Astrocyte (in vitro differentiated cells and primary cell): ENCODE results near the gene PRKAG2. TPM values are rescaled to one million over a fixed set of nuclear protein-coding genes. Genes with fewer than 3 reads are reported as not detected.

Source experiments
- DNase-seq: peaks from one replicate; pipeline ENCODE4 v3.0.0-alpha.2; 2010; ENCODE audit warnings: low read depth
- FAIRE-seq: peaks from 2 replicates; lab custom pipeline; 2011; peaks lifted over from hg19 to GRCh38; lab: Jason Lieb, UNC
- H2AFZ ChIP-seq: 2 replicates; pipeline ENCODE4 v1.6.0; 2012; ENCODE audit warnings: low read depth, low read length, inconsistent platforms
- H3K27ac ChIP-seq: 2 replicates; pipeline ENCODE4 v1.5.1; 2011; ENCODE audit warnings: low read depth, low read length, inconsistent platforms
- H3K27me3 ChIP-seq: 2 replicates; pipeline ENCODE4 v1.6.0; 2011; ENCODE audit warnings: low read length, inconsistent platforms; ENCODE audit not compliant: insufficient read depth
- H3K36me3 ChIP-seq: 2 replicates; pipeline ENCODE4 v1.5.1; 2011; ENCODE audit warnings: low read length, inconsistent platforms; ENCODE audit not compliant: insufficient read depth
- H3K4me1 ChIP-seq: 2 replicates; pipeline ENCODE4 v1.5.1; 2011; ENCODE audit warnings: low read length, inconsistent platforms; ENCODE audit not compliant: insufficient read depth
- H3K4me2 ChIP-seq: 2 replicates; pipeline ENCODE4 v1.6.0; 2012; ENCODE audit warnings: low read length, inconsistent platforms
- H3K4me3 ChIP-seq: 2 replicates; pipeline ENCODE4 v1.5.1; 2011; ENCODE audit warnings: low read depth, mild to moderate bottlenecking, low read length, inconsistent platforms; ENCODE audit not compliant: insufficient read depth
- H3K79me2 ChIP-seq: 2 replicates; pipeline ENCODE4 v1.6.0; 2012; ENCODE audit warnings: mild to moderate bottlenecking, low read length, inconsistent platforms; ENCODE audit not compliant: insufficient read depth
- H3K9ac ChIP-seq: 2 replicates; pipeline ENCODE4 v1.6.0; 2012; ENCODE audit warnings: mild to moderate bottlenecking, low read length, inconsistent platforms
- H3K9me3 ChIP-seq: 2 replicates; pipeline ENCODE4 v1.5.1; 2012; ENCODE audit warnings: low read depth, mild to moderate bottlenecking, low read length, inconsistent platforms; ENCODE audit not compliant: insufficient read depth
- H4K20me1 ChIP-seq: 2 replicates; pipeline ENCODE4 v1.6.0; 2012; ENCODE audit warnings: low read length, inconsistent platforms; ENCODE audit not compliant: insufficient read depth
- H3K27ac Mint-ChIP-seq: one replicate; pipeline ENCODE4 v1.8.0; 2021; ENCODE audit warnings: mild to moderate bottlenecking, mixed read lengths; ENCODE audit not compliant: unreplicated experiment
- H3K27me3 Mint-ChIP-seq: one replicate; pipeline ENCODE4 v1.8.0; 2021; ENCODE audit warnings: low read depth, mixed read lengths; ENCODE audit not compliant: unreplicated experiment
- H3K36me3 Mint-ChIP-seq: one replicate; pipeline ENCODE4 v1.8.0; 2021; ENCODE audit warnings: low read depth, mixed read lengths; ENCODE audit not compliant: unreplicated experiment
- H3K4me1 Mint-ChIP-seq: one replicate; pipeline ENCODE4 v1.8.0; 2021; ENCODE audit warnings: low read depth, mixed read lengths; ENCODE audit not compliant: unreplicated experiment
- H3K4me3 Mint-ChIP-seq: one replicate; pipeline ENCODE4 v1.8.0; 2021; ENCODE audit warnings: mild to moderate bottlenecking, moderate library complexity, mixed read lengths; ENCODE audit not compliant: unreplicated experiment
- H3K9me3 Mint-ChIP-seq: one replicate; pipeline ENCODE4 v1.8.0; 2021; ENCODE audit warnings: mild to moderate bottlenecking, mixed read lengths; ENCODE audit not compliant: unreplicated experiment
- EZH2 ChIP-seq: IDR thresholded peaks from 2 replicates; pipeline ENCODE4 v1.6.1; 2012; ENCODE audit warnings: mild to moderate bottlenecking, low read length, inconsistent platforms; ENCODE audit not compliant: insufficient read depth
- total RNA-seq: library from RNA; stranded (reverse); gene quantifications from 2 replicates; pipeline ENCODE4 v1.2.1, GENCODE V29; 2021
- TF ChIP-seq, protein P1 (sequence below): IDR thresholded peaks from 2 replicates; pipeline ENCODE4 v1.5.1; 2011; ENCODE audit warnings: low read depth, mild to moderate bottlenecking, inconsistent platforms, low read length, moderate library complexity; ENCODE audit not compliant: insufficient read depth

Gene PRKAG2
- total RNA-seq, 1 donor from 2014 or later, result 40.7 TPM

DNA sequence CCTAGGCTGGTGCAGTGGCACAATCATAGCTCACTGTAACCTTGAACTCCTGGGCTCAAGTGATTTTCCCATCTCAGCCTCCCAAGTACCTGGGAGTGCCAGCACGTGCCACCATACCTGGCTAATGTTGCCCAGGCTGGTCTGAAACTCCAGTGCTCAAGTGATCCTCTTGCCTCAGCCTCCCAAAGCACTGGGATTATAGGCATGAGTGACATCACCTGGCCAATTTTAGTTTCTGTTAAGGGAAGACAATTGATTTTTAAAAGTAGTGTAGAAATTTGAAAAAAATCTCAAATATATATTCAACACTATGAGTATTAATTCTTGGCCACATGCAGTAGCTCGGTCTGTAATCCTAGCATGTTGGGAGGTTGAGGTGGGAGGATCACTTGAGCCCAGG is 235.3 kb downstream of the PRKAG2 start:
- DNase-seq (no peak), FAIRE-seq (no peak)
- Histone ChIP-seq H3K27me3 (no peaks in the 10 kb centered on the region), H2AFZ (no peak overlapping the region), H3K79me2 (no peaks in the 10 kb centered on the region), H4K20me1 (no peaks in the 10 kb centered on the region), H3K9ac (no peak overlapping the region), H3K4me2 (no peak overlapping the region), H3K4me1 (peaks cover 8% of the 10 kb centered on the region), H3K27ac (no peak overlapping the region), H3K9me3 (peaks cover 3% of the 10 kb centered on the region), H3K4me3 (no peak overlapping the region), H3K36me3 (no peaks in the 10 kb centered on the region)
- H3K36me3 Mint-ChIP-seq, result no peaks in the 10 kb centered on the region
- H3K4me3 Mint-ChIP-seq, result no peak overlapping the region
- no peak for TF ChIP-seq EZH2
- TF ChIP-seq, protein P1, sequence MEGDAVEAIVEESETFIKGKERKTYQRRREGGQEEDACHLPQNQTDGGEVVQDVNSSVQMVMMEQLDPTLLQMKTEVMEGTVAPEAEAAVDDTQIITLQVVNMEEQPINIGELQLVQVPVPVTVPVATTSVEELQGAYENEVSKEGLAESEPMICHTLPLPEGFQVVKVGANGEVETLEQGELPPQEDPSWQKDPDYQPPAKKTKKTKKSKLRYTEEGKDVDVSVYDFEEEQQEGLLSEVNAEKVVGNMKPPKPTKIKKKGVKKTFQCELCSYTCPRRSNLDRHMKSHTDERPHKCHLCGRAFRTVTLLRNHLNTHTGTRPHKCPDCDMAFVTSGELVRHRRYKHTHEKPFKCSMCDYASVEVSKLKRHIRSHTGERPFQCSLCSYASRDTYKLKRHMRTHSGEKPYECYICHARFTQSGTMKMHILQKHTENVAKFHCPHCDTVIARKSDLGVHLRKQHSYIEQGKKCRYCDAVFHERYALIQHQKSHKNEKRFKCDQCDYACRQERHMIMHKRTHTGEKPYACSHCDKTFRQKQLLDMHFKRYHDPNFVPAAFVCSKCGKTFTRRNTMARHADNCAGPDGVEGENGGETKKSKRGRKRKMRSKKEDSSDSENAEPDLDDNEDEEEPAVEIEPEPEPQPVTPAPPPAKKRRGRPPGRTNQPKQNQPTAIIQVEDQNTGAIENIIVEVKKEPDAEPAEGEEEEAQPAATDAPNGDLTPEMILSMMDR, result no peak
- no peak overlapping the region for H3K27ac Mint-ChIP-seq
- H3K4me1 Mint-ChIP-seq, result peaks cover 17% of the 10 kb centered on the region
- no peaks in the 10 kb centered on the region for H3K27me3 Mint-ChIP-seq
- no peaks in the 10 kb centered on the region for H3K9me3 Mint-ChIP-seq

DNA sequence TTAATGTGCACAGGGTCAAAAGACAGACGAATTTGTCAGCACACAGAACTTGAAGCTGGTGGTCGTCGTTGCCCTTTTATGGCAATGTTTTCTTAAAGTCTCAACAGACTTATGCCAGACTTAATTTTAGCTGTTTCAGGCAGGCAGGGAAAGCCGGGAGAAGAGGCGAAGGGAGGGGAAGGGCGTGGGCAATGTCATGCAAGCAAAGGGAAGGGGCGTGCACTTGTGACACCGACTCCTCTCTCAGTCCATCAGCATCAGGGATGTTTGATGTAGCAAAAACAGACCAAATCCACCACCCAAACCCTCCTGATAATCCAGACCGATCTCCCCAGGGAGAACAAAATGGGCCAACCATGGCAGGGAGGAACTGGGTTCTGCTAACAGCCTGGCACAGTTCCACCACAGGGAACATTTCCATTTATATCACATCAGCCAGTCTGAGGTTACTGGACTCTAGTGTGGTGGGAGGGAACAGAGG is 239.1 kb downstream of the PRKAG2 start:
- Mint-ChIP-seq H3K27ac (no peak overlapping the region), H3K4me1 (peaks cover 17% of the 10 kb centered on the region), H3K27me3 (no peaks in the 10 kb centered on the region), H3K4me3 (no peak overlapping the region), H3K9me3 (peaks cover 3% of the 10 kb centered on the region), H3K36me3 (no peaks in the 10 kb centered on the region)
- no peak for FAIRE-seq
- peaks cover 10% of the 10 kb centered on the region for H3K4me1 ChIP-seq
- peak; percentile 58 for DNase-seq
- H3K9ac ChIP-seq, result no peak overlapping the region
- no peaks in the 10 kb centered on the region for H3K79me2 ChIP-seq
- no peaks in the 10 kb centered on the region for H3K9me3 ChIP-seq
- no peak overlapping the region for H3K4me3 ChIP-seq
- peak overlapping the region; percentile 54 for H2AFZ ChIP-seq
- peak overlapping the region; percentile 10 for H3K27ac ChIP-seq
- no peaks in the 10 kb centered on the region for H4K20me1 ChIP-seq
- peak overlapping the region; percentile 43 for H3K4me2 ChIP-seq
- TF ChIP-seq, protein P1, result no peak
- TF ChIP-seq EZH2, result no peak
- H3K36me3 ChIP-seq, result no peaks in the 10 kb centered on the region
- no peaks in the 10 kb centered on the region for H3K27me3 ChIP-seq

DNA sequence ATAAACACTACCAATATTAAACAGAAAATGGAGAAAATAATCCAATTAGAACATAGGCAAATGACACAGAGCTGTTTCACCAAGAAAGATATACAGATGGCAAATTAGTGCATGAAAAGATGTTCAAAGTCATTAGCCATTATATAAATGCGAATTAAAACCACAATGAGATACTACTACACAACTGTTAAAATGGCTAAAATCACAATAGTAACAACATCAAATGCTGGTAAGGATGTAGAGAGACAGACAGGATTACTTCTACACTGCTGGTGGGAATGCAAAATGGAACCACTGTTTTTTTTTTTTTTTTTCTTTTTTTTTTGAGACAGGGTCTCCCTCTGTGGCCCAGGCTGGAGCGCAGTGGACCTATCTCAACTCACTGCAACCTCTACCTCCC is 242.3 kb downstream of the PRKAG2 start:
- H3K4me1 ChIP-seq, result peaks cover 17% of the 10 kb centered on the region
- H3K4me3 ChIP-seq, result no peak overlapping the region
- H3K9ac ChIP-seq, result no peak overlapping the region
- no peaks in the 10 kb centered on the region for H3K27me3 Mint-ChIP-seq
- peaks cover 18% of the 10 kb centered on the region for H3K4me1 Mint-ChIP-seq
- no peak for FAIRE-seq
- no peak for DNase-seq
- H3K27me3 ChIP-seq, result no peaks in the 10 kb centered on the region
- peaks cover 3% of the 10 kb centered on the region for H3K9me3 Mint-ChIP-seq
- H2AFZ ChIP-seq, result no peak overlapping the region
- no peak overlapping the region for H3K4me2 ChIP-seq
- no peak overlapping the region for H3K27ac ChIP-seq
- H3K9me3 ChIP-seq, result no peaks in the 10 kb centered on the region
- H3K4me3 Mint-ChIP-seq, result no peak overlapping the region
- peaks cover 10% of the 10 kb centered on the region for H4K20me1 ChIP-seq
- H3K36me3 ChIP-seq, result no peaks in the 10 kb centered on the region
- TF ChIP-seq, protein P1, result no peak
- no peak for TF ChIP-seq EZH2
- H3K79me2 ChIP-seq, result peaks cover 14% of the 10 kb centered on the region
- no peak overlapping the region for H3K27ac Mint-ChIP-seq
- H3K36me3 Mint-ChIP-seq, result no peaks in the 10 kb centered on the region
